ENCODE data around the gene RFNG.

RFNG gene

DNA sequence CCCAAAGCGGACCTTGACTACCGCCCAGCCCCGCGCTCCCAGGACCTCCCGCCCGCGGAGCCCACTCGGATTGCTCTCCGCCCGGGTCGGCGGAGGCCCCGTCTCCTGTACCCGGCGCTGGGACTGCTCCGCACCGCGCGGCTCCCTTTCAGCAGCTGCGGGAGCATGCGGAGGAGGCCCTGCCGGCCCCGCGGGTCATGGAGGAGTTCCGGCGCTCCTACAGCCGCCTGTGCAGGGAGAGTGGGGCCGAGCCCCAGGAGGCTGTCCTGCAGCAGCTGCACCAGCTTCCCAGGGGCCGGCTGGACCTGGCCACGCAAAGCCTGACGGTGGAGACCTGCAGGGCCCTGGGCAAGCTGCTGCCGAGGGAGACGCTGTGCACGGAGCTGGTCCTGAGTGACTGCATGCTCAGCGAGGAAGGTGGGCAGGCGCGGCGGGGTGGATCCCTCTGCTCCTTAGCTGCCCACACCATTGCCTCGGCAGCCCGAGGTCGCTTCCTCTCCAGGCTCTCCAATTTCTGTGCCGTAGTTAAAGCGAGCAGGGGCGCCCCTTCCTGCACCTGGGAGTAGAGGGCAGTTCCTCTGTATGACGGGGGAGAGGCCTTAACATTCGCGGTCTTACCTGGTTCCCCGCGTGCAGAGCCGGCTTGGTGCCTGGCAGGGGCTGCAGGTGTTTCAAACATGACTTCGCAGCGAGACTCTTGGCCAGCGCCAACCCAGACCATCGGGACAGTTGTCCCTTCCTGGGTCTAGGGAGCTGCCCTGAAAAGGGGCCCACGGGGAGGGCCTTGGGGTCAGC, 28.0 kb downstream of the RFNG start:
- no peak for DNase-seq

GRCh38 chr17:82022981-82023446, 28.6 kb downstream of the RFNG start, which contains the start of gene LRRC45:
LRRC45 (plus strand) TSS chr17:82023305; CDS start chr17:82023644, 339 bp downstream.
- DNase-seq = peak; percentile 100

DNA sequence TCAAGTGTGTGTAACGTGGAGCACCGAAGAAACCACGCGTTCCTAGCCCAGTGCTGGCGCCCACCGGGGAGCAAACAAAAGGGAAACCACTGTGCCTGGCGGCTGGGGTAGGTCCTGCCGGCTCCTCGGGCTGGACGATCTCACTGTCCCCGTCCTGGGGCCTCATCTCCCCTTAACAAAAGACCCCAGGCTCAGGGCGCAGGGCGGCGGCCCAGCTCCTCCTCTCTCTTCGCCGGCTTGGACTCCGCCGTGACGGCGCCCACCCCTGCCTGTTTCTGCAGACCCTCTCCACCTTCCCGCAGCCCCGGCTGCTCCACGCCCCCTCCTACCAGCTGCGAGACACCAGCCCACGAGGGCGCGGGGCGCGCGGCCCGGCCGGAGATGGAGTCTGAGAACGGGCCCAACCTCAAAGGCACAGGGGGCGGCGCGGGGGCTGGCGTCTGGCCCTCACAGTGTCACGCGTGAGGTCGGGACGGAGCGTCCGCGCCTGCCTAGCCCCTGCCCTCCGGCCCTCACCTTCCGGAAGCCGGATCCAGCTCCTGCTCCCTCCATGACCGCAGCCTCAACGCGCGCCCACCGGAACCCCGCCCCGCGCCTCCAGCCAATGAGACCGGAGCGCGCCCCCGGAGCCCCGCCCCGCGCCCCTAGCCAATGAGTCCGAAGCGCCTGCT, 29.2 kb downstream of the RFNG start, which contains the start of gene CENPX:
Gene CENPX, minus strand, starts transcription at position 569 of the 671 bp plus-strand sequence. Its CDS starts 17 bp downstream, at position 552.
- no peak for DNase-seq

DNA sequence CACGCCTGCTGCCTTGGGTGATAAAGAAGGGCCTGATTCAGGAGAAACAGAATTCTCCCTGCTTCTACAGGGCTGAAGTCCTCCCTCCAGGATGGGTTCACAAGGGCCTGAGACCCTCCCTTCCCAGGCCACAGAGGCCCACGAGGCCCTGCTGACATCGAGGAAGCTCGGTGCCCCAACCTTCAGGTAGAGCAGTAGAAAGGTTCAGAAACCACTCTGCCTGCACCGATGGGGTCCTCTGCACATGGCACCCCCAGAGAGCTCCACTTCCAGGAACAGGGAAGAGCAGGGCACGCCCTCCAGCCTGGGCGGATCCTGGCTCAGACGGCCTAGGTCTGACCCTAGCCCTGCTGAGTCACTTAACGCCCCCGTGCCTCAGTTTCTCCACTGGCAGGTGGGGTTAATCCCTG, 29.7 kb downstream of the RFNG start:
- no peak for DNase-seq

DNA sequence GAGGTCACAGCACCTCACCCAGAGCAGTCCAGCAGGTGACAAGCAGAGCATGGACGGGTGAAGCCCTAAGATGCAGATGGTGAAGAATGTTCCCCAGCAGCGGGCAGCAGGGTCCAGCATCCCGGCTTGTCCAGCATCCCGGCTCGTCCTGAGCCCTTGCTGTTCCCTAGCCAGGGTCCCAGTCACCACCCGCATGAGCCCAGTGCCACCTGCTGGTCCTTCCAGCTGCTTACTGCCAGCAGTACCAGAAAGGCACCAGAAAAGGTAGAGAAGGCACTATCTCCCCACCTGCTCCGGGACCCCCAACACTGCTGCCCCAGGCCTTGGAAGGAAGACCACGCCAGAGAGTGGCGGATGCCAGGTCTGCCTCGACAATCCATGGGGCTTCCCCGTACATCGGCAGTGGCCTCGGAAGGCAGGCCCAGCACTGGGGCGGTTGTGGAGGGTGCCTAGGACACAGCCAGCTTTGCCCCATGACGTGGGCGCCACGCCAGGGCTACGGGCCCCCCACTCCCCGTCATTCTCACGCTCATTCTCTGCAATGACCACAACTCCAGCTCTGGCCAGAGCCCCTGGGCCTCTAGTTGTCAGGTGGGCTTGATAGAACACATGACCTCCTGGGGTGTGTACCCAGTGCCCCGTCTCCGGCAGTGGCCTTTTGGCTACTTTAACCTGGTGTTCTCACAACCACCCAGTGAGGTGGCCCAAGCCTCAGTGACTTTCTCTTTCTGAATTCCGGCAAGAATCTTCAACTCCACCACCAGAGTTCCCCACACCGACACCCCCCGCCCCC, 30.3 kb downstream of the RFNG start:
- DNase-seq = peak; percentile 65

DNA sequence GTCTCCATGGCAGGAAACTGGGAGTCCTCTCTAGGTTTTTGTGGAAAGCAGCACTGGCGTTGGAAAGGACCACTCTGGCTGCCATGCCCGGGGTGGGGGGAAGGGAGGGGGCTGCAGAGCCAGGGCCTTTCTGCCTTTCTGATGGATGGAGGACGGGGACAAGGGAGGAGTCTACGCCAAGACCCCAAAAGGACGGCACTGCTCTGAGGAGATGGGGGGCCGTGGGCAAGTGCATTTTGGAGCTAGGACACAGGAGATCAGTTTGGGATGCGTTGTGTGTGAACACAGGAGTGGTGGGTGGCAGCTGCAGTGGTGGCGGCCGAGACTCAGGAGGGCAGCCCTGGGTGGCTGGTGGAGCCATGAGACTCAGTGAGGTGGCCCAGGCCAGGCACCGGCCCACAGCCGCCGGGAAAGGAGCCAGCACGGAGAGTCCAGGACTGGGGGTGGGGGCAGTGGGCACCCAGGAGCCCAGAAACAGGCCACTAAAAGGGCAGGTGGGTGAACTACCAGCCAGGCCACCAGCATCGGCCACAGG, 31.0 kb downstream of the RFNG start:
- DNase-seq = no peak

DNA sequence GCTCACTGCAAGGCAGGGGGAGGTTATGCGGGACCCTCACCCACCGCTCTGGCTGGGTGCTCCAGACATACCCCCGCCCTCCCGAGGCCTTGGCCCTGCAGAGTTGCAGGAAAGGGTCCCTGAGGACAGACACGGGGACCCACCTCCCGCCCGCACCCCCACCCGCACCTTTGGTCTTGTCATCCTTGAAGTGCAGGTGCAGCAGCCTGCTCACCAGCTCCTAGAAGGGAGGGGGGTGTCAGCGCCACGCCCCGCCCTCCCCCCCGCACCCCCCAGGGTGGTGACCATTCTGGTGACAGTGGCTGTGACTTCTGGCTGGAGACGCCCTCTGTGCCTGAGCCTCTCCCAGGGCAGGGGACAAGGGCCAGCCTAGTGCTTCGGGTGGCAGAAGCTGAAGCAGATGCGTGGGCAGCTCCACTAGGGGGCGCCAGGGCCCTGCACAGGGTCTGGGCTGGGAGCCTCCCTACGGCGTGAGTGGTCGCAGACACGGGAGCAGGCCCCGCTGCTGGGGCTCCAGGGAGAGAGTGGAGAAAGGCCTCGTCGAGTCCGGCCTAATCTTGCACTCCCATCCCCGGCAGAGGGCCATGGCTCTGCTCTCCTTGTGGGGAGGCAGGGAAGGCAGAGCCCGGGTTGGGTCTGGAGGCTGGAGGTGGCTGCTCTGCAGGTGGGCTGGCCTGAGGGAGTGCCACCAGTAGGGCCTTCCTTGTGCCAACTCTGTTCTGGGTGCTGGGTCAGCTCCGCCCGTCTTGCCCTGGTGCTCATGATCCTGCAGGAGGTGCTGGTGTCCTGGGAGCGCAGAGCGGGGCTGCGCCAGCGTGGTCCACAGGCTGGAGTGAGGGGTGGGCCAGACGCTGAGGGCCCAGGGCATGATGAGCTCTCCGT, 31.7 kb downstream of the RFNG start:
- DNase-seq = peak; percentile 62

GRCh38 chr17:82018989-82019689, 32.5 kb downstream of the RFNG start:
- DNase-seq = no peak

GRCh38 chr17:82018152-82018988, 33.2 kb downstream of the RFNG start:
- DNase-seq = no peak

DNA sequence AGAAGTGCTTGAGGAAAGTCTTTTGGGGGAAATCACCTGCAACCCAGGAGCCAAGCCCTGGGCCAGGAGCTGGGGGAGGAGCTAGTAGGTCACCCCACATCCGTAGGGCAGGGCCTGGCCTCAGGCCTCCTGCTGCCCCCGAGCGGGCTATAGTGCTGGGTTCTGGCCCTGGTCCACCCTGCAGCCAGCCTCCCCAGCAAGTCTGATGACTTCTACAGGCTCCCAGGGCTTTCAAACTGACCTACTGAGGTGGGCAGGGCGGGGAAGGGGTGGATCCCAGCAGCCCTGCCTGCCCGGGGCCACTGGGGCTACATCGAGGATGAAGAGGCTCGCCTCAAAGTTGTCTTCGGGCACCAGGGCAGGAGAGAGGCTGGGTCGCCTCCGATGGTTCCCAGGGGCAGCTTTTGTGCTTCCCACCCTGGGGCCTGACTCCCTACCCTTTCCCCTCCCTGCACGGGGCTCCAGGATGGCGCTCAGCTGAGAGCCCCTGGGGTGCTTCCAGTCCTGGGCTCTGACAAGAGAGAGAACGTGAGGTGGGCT, 33.9 kb downstream of the RFNG start:
- no peak for DNase-seq

DNA sequence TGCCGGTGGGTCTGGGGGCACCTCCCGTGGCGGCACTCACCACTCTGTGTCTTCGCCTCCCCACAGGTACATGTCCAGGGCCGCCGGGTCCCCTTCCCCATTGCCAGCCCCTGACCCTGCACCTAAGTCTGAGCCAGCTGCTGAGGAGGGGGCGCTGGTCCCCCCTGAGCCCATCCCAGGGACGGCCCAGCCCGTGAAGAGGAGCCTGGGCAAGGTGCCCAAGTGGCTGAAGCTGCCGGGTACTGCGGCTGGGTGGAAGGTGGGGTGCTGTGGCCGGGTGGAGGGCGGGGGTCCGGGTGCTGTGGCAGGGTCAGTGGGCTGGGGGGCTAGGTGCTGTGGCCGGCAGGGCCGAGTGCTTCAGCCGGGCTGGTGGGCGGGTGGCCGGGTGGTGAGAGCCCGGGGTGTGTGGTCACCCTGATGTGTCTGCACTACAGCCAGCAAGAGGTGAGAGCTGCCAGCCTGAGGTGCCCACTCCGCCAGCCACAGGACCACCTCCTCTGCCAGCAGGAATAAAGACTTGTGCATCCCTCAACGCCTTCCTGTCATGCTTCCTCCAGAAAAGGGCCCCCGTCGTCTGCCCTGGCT, 34.6 kb downstream of the RFNG start:
- DNase-seq = no peak

DNA sequence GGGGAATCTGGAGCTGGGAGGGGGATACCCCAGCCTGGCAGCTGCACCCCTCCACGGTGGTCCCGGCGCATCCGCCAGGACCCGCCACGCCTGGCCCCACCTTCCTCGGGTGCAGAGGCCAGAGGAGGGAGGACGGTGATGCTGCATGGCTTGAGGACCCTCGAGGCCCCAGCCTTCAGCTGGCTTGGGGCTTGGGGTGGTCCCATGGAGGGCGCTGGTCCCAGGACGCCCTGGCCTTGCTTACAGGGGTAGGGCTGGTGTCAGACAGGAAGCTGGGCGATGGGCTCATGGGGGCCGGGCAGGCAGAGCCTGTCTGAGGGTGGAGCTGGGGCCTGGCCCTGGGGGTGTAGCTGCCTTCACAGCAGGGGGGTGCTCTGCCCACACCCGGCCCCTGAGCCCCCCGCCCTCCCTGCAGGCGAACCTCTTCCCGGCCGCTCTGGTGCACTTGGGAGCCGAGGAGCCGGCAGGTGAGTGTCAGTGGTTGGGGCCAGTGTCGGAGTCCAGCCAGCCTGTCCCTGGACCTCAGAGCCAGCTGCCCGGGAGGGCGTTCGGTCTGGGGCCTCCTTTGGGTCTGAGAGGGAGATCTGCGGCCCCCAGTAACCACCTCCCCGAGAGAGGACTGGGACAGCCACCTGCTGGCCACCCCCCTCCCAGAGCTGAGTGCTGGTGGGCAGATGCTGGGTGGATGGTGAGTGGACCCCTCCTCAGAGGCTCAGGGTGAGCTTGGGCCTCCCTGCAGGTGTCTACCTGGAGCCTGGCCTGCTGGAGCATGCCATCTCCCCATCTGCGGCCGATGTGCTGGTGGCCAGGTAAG, 35.3 kb downstream of the RFNG start:
- no peak for DNase-seq

GRCh38 chr17:82015311-82015971, 36.2 kb downstream of the RFNG start:
- no peak for DNase-seq

GRCh38 chr17:82014971-82015310, 36.7 kb downstream of the RFNG start:
- no peak for DNase-seq

DNA sequence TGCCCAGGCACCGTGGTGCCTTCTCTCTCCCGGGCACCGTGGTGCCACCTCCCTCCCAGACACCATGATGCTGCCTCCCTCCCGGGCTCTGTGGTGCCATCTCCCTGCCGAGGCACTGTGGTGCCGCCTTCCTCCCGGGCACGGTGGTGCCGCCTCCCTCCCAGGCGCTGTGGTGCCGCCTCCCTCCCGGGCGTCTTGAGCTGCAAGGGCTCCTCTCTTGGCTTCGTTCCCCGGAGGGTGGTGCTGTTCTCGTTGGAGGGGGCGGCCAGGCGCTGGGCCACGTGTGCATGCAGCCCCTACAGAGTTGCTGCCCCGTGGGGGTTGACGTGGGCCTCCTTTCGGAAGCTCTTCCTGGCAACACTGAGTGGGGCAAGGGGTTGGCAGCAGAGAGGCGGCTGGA, 37.2 kb downstream of the RFNG start:
- no peak for DNase-seq

GRCh38 chr17:82013772-82014321, 37.8 kb downstream of the RFNG start:
- no peak for DNase-seq

DNA sequence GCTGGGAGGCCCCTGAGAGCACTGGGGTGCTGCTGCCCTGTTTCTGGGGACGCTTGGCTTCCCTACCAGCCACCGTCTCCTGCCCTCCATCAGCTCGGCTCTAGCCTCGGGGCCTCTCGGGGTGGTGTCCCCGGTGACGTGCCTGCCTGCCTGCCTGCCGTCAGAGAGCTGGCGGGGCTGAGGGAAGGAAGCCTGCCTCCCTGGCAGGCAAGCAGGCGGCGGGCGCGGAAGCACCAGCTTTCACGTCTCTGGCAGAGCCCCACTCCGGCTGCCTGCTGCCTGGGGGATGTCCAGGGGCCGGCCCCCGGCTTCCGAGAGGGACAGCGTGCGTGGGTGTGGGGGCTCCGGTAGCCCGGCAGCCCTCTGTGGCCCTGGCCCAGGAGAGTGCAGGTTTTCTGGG, 38.3 kb downstream of the RFNG start:
- no peak for DNase-seq

All from CD4-positive, alpha-beta T cell treated with Interleukin-17A for 1 hour (primary cell).